HG03439 (cell line): Measurements from ENCODE around the gene MCOLN3.

ENCODE experiments used
- ATAC-seq: cut with Tn5 transposase; IDR thresholded peaks from one replicate; pipeline ENCODE4 v1.9.1; 2021; ENCODE audit warnings: mild to moderate bottlenecking, moderate library complexity; ENCODE audit not compliant: unreplicated experiment

The MCOLN3 gene, protein sequence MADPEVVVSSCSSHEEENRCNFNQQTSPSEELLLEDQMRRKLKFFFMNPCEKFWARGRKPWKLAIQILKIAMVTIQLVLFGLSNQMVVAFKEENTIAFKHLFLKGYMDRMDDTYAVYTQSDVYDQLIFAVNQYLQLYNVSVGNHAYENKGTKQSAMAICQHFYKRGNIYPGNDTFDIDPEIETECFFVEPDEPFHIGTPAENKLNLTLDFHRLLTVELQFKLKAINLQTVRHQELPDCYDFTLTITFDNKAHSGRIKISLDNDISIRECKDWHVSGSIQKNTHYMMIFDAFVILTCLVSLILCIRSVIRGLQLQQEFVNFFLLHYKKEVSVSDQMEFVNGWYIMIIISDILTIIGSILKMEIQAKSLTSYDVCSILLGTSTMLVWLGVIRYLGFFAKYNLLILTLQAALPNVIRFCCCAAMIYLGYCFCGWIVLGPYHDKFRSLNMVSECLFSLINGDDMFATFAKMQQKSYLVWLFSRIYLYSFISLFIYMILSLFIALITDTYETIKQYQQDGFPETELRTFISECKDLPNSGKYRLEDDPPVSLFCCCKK

DNA sequence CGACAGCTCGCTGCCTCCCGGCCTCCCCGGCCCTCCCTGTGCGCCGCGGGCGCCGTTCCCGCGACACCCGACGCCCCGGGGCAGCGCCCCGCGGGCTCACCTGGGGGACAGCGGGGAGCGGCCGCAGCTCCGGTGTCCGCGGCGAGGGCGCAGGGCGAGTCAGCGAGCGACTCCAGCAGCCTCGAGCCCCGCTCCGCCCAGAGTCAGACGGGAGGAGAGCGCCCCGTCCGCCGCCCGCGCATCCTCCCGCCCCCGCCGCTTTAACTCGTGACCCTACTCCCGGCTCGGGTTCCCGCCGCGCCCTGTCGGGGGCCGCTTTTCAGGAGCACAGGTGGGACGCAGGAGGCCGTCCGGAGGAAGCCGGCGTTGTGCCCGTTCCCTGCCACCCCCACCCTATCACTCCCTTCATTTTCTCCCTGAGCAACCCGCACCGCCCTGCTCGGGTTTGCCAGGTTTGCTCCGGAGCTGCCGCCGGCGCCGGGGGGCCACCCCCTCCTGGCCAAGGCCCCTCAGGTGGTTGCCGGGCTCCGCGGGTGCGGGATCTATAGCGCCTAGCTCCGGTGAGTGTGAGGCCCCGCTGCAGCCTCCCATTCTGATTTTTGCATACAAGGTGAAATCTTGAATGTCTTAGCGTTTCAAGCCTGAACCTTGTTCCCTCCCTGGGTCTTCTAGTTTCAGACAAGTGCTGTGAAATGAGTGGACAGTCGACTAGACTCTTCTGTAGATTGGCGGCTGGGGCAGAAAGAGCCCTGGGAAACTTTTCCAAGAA lies at the start of gene MCOLN3:
MCOLN3 (minus strand) TSS at position 205 of the 769 bp plus-strand sequence. CDS start 3,140 bp downstream, outside the sequence.
- peak; percentile 65 for ATAC-seq

DNA sequence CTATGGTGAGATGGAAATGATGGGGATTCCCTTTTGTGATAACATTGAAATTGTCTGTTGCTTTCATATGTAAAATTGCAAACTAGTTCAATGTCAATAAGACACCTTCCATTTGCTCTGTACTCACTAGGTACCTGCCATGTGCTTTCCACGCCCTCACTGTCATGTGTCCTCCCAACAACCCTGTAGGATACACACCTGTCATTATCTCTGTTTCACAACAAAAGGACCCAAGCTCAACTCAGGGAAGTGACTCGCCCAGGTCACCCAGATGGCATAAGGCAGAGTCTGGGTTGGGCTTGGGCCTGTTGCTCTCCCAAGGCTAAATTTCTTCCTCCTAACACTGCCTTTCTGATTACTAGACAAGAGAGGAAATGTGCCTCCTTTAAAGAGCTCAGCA lies 45.3 kb upstream of the MCOLN3 start:
- no peak for ATAC-seq

DNA sequence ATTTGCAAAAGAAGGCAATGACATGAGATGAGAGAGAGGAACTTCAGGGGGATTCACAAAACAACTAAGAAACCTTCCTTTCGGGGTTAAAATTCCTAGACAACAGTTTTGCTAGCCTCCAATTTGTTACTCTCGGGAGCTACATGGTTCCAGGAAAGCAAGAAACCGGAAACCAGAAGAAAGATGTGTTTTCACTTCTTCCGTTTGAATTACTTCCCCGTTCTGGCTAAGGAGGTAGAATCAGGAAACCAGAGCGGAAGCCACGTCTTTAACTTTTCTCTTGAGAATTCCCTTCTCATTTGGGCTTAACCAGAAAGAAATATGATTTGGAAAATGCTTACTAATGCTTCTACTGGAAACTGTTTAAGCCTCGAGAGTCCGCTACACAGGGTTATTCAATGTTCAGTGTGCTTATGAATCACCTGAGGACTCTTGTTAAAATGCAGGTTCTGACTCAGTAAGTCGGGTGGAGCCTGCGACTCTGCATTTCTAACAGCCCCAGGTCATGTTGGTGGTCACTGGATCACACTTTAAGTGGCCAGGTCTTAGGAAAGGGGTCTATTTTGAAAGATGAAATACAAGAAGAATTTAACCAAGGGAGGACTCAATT lies 43.5 kb upstream of the MCOLN3 start:
- ATAC-seq, result no peak

DNA sequence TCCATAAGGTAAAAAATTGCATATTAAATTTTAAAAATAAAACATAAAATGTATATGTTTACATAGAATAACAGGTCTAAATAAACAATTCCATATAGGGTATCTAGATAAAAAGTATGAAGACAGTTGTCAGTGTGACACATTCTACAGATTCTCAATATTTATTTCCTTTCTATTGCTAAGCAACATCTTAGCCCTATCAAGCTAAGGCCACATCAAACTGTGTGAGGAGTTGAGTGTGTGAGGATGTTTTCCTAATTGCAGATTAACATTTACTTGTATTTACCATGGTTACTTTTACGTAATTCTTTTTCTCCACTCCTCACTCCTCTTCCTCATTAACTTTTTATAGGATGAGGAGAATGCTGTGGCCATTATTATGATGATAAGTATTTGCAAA lies 41.9 kb upstream of the MCOLN3 start:
- ATAC-seq, result no peak

DNA sequence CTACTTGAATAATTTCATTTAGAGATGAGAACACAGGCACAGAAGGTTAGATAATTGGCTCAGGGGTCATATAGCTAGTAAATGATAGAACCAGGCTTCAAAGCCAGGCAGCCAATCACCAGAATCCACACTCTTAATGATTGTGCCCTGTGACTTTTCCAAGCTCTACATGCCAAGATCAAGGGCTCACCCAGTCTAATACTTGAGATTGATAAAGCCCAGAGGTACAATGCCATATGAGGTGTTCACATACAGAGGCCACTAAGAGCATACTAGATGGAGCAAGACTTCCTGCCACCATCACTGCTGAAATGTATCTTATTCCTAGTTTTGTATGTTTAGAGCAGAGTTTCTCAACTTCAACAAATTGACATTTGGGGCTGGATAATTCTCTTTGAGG lies 40.9 kb upstream of the MCOLN3 start:
- ATAC-seq, result no peak

DNA sequence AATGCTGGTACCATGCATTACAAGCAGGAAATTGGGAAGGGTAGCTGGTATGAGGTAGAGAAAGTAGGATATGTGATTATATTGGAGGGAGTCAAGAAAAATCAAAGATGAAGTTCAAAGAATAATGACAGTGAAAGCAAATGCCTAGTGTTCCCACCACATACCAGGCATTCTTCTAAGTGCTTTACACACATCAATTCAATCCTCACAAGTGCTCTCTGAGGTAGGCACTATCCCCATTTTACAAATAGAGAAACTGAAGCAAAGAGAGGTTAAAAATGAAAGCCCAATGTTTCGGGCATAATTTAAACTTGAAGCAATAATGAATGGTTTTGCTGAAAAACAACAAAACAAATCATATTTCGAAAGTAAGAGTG lies 40.1 kb upstream of the MCOLN3 start:
- ATAC-seq, result no peak

DNA sequence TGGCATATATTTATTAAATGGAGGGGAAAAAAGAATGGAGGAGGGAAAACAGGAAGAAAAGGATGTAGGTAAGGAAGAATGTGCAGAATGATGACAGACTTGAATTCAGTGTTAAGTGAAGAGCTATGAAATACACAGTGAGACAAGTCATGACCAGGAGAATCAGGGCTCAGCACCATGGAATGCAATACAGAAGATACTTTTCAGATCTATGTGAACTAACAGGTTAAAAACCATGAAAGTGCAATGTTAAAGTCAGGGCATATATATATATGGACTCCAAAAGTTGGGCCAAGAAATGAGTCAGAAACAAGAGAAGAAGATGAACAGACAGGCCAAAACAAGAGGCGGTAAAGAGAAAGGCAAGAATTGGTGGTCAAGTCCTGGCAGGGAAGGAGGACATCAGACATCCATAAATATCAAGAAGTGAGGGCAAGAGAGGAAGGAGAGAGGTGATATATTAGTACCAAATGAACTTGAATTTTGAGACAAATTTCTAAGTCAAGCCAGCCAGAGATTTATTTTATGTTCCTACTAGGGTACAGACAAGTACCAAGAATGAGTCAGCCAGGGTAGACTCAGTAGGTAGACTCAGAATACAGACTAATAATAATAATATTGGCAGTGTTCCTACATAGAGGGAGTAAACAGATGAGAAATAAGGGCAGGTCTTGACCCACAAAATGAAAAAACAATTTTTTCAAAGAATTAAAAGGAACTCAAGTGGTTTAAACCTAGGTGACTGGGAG lies 39.5 kb upstream of the MCOLN3 start:
- no peak for ATAC-seq

DNA sequence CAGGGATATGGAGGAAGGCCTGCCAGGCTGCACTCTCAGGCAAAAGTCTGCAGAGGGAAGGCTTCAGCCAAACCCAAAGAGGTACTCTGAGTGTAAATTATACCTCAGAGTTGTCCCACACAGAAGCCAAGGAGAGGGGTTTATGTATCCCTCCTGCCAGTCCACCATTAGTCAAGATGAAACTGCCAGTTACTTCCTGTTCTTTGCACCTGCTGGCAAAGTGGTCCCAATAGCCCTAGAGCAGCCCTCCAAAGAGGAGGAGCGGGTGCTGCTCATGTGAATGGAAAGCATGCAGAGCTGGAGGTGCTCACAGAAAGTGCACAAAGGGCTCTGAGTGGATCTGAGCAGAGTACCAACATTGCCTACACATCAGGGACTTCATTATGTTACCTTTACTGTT lies 37.1 kb upstream of the MCOLN3 start:
- no peak for ATAC-seq

DNA sequence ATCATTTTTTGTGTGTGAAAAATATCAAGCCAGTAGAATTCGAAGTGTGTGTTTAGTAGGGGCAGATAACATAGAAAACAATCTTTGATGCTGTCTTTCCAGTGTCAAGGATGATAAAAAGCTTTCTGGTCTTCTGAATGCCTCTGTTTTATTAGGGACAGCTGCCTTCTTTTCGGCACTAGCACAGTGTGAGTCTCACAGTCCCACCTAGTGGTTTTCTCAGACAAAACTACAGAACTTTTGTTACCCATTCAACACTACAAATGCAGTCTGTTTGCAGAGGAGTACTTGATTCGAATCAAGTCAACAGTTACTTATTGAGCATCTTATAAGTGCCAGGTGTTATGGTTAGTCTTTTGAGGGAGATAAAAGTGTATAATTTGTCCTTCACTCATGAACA lies 30.6 kb upstream of the MCOLN3 start:
- ATAC-seq, result no peak

DNA sequence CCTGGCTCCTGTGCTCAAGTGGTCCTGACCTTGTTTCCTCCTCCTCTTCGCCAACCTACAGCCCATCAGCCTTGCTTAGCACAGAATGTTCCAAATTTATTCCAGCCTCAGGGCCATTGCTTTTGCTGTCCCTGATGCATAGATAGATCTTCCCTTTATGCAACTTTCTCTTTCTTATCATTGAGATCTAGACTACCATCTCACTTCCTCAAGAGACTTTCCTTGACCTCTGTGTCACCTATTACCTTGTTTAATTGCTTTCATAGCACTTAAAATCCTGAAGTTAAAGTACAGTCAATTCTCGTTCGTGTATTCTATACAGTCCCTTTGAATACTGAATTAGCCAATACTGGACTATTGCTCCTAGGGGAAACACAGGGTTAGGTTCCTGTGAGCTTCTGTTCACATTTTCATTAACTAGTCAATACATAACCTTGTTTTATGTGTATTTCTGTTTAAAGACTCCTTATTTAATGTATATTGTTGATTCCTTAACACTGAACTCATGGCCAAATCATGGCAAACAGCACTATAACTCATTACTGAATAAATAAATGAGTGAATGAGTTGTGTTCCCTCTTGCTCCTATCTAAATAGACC lies 26.2 kb upstream of the MCOLN3 start:
- ATAC-seq, result no peak

DNA sequence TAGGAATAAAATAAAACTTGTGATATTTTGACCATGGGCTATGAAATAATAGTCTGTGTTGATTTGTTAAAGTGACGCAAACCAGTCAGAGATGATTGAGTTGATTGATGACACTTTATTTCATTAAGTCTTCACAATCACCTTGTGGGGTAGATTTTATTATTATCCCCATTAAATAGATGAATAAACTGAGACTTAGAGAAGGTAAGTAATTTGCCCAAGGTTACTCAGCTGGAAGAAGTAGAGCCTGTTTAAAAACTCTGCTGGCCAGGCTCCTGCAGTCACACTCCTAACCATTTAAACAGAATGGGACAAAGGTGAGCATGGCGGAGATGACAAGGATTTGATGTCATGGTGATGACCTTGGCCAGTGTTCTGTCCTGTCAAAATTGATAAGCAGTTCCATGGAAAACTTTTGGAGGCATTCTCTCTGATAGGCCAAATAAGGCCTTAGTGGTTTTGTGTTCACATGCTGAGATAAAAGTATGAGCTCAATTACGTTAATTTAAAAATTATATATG lies 22.7 kb upstream of the MCOLN3 start:
- no peak for ATAC-seq

DNA sequence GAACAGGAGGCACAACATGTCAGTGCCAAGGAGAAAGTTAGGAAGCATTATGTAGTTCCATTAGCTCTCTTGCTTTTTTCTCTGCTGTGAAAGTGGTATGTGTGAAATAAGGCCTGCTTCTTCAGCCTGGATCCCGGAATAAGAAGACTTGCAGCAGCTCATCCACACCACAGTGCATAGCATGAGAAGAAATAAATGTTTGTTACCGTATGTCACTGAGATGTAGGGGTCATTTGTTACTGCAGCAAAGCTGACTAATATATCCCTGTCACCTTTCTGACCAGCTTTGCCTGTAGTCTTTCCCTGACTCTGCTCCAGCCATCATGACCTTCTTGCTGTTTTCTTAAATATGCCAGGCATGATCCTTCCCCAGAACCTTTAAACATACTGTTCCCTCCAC lies 20.5 kb upstream of the MCOLN3 start:
- ATAC-seq, result no peak

DNA sequence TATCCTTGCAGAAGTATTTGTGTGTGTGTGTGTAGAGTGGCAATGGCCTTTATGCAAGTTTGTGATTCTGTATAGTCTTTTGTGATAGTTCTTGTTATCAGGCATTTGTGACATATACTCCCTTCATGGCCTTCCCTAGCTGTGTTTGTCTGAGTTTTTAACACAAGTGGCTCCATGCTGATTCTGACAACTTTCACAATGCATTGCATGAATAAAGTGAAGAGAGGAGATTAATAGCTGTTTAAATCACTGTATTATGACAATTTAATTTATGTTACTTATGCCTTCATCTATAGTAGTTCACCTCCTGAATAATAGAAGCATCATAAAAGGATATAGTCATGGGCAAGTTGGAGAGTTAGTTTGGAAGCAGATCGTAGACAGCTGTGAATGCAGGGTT lies 17.2 kb upstream of the MCOLN3 start:
- ATAC-seq, result no peak

DNA sequence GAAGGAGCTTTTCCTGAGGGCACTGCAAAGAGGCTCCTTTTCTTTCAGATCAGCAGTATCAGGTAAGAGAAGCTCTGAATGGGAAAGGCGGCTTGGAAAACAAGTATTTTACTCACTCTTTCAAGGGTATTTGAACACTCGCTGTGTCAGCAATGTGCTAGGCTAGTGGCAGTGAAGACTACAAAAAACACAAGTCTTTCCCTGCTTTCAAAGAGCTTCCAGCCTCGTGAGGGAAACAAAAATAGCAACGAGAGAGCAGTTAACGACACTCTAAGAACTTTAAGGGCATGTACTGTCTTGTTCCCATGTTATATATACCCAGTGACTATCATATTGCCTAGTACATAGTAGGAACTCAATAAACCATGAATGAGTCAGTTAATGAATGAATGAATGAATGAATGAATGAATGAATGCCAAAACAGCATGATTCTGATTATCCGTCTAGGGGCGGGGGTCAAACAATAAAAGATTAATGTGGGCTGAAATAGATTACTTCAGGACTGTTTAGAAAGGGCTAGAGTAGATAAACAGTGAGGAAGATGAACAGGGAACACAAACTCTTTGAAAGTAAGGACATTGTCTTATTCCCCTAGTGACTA lies 14.2 kb upstream of the MCOLN3 start:
- ATAC-seq, result peak; percentile 7

DNA sequence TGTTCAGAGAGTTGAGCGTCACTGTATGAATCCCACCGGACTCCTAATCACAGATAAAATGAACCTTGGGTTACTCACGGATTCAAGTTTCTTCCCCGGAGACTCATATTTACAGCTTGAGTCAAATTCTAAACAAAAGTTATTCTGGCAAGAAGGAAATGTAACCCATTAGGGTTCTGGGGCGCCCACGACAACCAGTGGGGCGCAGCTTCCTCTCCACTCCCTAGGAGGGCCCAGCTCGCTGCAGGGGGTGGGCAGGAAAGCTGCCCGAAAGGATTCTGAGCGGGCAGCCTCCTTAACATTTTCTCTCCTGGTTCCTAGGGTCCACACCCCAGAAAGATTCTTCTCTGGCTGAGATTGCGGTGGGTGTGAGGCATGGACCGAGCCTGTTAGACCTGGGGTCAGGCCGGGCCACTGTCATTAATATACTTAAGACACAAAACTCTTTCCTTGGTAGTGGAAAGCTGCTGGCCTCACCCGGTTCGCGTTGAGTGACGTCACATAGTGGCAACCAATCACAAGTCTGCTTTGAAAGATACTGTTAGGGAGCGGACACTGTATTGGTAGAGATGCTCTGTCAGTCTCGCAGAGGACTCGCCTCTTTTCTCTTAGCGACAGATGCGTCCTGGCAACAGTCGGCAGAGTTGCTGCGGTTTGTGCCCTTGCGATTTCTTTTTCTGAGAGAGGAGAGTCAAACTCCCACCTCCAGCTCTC lies 13.6 kb upstream of the MCOLN3 start:
- peak; percentile 100 for ATAC-seq

DNA sequence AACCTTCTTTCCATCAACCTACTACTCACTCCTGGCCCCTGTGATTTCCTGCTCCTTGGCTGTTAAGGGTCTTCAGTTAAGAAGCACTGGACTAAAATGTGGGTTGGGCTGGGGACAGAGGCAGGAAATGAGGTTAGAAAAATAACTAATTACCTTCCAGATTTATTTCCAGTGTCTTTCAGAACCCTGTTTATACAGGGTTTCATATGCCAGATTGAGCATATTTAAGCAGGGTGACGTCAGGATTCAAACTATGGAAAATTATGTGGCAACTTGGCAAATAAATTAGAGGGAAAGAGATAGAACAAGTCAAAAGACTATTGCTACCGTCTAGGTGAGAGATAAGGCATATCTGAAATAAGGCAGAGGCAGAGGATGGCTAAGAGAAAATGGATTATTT lies 11.7 kb upstream of the MCOLN3 start:
- no peak for ATAC-seq

DNA sequence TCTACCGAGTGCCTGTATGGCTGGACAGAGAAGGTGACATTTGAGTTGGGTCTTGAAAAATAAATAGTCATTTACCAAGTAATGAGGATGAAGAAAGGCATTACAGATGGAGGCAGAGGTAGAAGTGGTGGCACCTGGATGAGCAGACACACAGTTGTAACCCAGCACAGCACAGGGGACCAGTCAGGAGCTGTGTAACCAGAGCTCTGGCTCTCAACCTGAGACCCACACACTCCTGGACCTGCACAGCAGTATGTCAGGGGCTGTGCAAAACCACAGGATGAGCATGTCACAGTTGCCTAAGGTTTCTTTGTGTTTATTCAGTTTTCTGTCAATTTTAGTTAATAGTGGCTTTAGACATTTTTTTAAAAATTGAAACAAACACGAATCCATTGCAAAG lies 11.3 kb upstream of the MCOLN3 start:
- no peak for ATAC-seq

DNA sequence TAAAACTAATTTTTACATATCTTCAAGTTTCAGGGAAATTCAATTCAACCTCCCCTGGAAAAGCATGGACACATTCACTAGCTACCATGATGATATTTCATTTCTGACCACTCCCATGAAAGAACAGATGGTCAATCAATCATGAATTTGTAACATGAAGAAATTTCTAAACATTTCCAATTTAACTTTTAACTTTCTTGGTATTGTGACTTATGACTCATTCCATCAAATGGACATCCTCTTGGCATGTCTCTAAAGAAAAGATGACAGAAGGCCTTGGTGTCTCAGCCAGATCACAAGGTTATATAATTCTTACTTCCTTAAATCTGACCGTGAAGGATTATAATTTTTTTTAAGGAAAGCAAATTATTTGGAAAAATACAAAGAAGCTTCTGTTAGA lies 10.5 kb upstream of the MCOLN3 start:
- no peak for ATAC-seq

DNA sequence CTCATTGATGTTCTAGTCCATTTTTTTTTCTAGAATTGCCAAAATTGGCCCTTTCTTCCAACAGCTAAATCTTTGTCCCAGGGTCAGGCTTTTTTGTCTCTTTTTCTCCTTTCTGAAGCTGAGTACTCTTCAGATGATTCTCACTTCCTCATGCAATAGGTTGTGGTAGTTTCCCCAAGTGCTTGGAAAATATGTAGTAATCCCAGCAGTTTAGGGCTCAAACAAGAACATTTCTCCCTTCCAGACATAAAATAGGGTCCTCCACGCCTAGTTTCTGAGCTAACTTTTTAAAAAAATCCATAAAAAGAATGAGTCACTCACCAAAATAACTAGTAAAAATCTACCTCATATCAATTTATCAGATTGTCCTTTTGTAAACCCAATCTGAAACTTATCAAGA lies 10.0 kb upstream of the MCOLN3 start:
- no peak for ATAC-seq
